Measurements from ENCODE around the gene BAG5.

BAG5 gene

DNA sequence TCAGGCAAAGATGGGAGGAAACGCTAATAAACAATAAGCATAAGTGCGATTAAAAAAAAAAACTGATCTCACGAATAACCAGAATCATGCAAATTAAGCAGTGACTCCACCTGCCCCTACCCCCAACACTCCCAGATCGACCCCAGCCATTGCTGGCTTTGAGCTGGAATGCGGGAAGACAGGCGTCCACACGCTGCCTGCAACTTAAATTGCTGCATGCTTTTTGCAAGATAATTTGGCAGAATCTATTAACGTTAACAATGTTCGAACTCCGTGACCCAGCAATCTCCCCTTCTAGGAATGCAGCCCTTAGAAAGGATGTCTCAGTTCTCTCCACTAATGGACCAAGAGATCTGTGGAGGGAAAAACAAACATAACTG lies 38.9 kb downstream of the BAG5 start:
- no peaks in the 10 kb centered on the region for H3K9me3 ChIP-seq (ENCODE audit: insufficient read depth, low read depth, low read length)
- H3K79me2 ChIP-seq (ENCODE audit: insufficient read depth, low read length): peaks cover 8% of the 10 kb centered on the region; the same call in 1 of the 2 replicates
- no peak overlapping the region for H3K9ac ChIP-seq (ENCODE audit: low read depth, low read length, poor library complexity, severe bottlenecking)
- H3K27me3 ChIP-seq (ENCODE audit: insufficient read depth, low read length, poor library complexity, severe bottlenecking): no peaks in the 10 kb centered on the region
- H3K36me3 ChIP-seq (ENCODE audit: insufficient read depth, low read length): no peaks in the 10 kb centered on the region
- no peaks in the 10 kb centered on the region for H4K20me1 ChIP-seq (ENCODE audit: insufficient read depth, low read length, poor library complexity, severe bottlenecking)
- no peak for TF ChIP-seq EZH2phosphoT487 (IDR thresholded peaks at IDR 0.05; ENCODE audit: borderline replicate concordance)
- TF ChIP-seq, protein P1, sequence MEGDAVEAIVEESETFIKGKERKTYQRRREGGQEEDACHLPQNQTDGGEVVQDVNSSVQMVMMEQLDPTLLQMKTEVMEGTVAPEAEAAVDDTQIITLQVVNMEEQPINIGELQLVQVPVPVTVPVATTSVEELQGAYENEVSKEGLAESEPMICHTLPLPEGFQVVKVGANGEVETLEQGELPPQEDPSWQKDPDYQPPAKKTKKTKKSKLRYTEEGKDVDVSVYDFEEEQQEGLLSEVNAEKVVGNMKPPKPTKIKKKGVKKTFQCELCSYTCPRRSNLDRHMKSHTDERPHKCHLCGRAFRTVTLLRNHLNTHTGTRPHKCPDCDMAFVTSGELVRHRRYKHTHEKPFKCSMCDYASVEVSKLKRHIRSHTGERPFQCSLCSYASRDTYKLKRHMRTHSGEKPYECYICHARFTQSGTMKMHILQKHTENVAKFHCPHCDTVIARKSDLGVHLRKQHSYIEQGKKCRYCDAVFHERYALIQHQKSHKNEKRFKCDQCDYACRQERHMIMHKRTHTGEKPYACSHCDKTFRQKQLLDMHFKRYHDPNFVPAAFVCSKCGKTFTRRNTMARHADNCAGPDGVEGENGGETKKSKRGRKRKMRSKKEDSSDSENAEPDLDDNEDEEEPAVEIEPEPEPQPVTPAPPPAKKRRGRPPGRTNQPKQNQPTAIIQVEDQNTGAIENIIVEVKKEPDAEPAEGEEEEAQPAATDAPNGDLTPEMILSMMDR (conservative IDR thresholded peaks at IDR 0.05; ENCODE audit: low read length): no peak
- no peaks in the 10 kb centered on the region for H3K9me2 ChIP-seq (replicated peaks; ENCODE audit: low read depth, low read length)
- H2AFZ ChIP-seq (ENCODE audit: low read length): no peak overlapping the region
- no peak overlapping the region for H3K4me3 ChIP-seq (ENCODE audit: low read length, poor library complexity, severe bottlenecking)
- no peak overlapping the region for H3K4me2 ChIP-seq (ENCODE audit: low read depth, low read length, poor library complexity, severe bottlenecking)
- H3F3A ChIP-seq (ENCODE audit: low read depth): no peaks in the 10 kb centered on the region
- H3K4me1 ChIP-seq (ENCODE audit: insufficient read depth, low read length, poor library complexity, severe bottlenecking): peaks cover 9% of the 10 kb centered on the region

DNA sequence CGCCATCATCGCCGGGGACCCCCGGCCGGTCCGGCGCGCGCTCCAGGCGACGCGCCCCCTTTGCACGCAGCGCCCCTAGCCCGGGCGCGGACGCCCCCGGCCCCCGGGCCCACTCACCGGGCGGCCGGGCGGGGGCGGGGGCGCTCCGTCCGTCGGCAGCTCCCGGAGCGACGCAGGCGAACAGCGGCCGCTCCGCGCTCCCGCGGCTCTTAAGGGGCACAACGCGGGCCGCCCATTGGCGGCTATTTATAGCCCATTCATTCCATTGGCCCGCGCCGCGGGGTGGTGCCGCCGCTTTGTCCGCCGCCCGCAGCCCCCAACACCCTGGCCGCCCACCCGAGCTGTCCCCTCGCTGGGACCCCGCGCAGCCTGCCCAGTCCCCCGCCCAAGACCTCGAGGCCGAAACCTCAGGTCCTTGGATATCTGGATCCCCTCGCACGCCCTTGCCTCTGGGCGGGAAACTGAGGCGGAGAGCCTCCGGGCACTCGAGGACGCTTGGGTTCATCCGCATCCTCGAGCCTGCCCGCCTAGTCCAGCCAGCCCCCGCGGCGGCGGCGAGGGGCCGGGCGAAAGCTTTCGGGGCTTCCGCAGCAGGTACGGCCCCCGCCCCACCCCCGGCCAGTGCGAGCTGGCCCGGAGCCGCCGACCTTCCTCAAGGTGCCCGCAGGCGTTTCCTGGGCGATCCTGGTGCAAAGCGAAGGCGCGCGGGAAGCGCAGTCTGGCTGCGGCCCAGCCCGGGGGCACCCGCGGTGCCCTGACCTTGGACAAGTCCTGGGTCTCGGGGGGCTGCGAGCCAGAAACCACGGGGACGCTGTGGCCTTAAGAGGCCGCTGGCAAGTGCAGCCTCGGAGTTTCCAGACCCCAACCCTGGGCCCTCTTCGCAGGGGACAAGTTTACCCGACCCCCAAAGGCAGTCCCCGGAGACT lies 39.5 kb downstream of the BAG5 start, which contains the start of gene CKB:
CKB (minus strand) TSS at position 182 of the 926 bp plus-strand sequence. CDS start 337 bp downstream, outside the sequence.
- H3K9ac ChIP-seq (ENCODE audit: low read depth, low read length, poor library complexity, severe bottlenecking): no peak within 1 kb of the TSS
- H3K9me3 ChIP-seq (ENCODE audit: insufficient read depth, low read depth, low read length): no peaks in the 10 kb centered on the region
- peaks cover 4% of the 10 kb centered on the region for H3K4me1 ChIP-seq (ENCODE audit: insufficient read depth, low read length, poor library complexity, severe bottlenecking)
- no peaks in the 10 kb centered on the region for H3F3A ChIP-seq (ENCODE audit: low read depth)
- H3K9me2 ChIP-seq (replicated peaks; ENCODE audit: low read depth, low read length): no peaks in the 10 kb centered on the region
- no peaks in the 10 kb centered on the region for H3K36me3 ChIP-seq (ENCODE audit: insufficient read depth, low read length)
- H3K4me3 ChIP-seq (ENCODE audit: low read length, poor library complexity, severe bottlenecking): no peak within 1 kb of the TSS
- no peak within 1 kb of the TSS for H2AFZ ChIP-seq (ENCODE audit: low read length)
- peaks cover 1% of the 10 kb centered on the region; the same call in 1 of the 2 replicates for H3K79me2 ChIP-seq (ENCODE audit: insufficient read depth, low read length)
- H3K27me3 ChIP-seq (ENCODE audit: insufficient read depth, low read length, poor library complexity, severe bottlenecking): no peaks in the 10 kb centered on the region
- H3K4me2 ChIP-seq (ENCODE audit: low read depth, low read length, poor library complexity, severe bottlenecking): no peak within 1 kb of the TSS
- H4K20me1 ChIP-seq (ENCODE audit: insufficient read depth, low read length, poor library complexity, severe bottlenecking): no peaks in the 10 kb centered on the region
- TF ChIP-seq EZH2phosphoT487 (IDR thresholded peaks at IDR 0.05; ENCODE audit: borderline replicate concordance): no peak
- TF ChIP-seq, protein P1 (conservative IDR thresholded peaks at IDR 0.05; ENCODE audit: low read length): no peak

DNA sequence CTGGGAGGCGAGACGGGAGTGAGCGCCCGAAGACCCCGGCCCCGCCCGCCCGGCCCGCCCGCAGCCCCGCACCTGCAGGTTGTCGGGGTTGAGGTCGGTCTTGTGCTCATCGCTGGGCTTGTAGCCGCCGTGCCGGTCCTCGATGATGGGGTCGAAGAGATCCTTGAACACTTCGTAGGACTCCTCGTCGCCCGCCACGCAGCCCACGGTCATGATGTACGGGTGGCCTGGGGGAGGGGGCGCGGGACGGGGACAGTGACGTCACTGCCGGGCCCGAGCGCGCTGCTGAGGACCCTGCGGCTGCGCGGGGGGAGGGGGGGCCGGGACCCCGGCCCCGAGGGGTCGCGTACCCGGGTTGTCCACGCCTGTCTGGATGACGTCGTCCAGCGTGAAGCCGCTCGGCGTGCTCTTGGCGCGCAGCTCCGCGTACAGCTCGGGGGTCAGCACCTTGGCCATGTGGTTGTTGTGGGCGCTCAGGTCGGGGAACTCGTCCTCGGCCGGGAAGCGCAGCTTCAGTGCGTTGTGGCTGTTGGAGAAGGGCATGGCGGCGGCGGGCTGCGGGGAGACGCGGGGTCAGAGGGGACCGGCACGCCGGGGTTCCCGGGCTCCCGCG lies 40.4 kb downstream of the BAG5 start:
- no peak overlapping the region for H3K9ac ChIP-seq (ENCODE audit: low read depth, low read length, poor library complexity, severe bottlenecking)
- TF ChIP-seq, protein P1 (conservative IDR thresholded peaks at IDR 0.05; ENCODE audit: low read length): no peak
- no peak for TF ChIP-seq EZH2phosphoT487 (IDR thresholded peaks at IDR 0.05; ENCODE audit: borderline replicate concordance)
- H3K36me3 ChIP-seq (ENCODE audit: insufficient read depth, low read length): no peaks in the 10 kb centered on the region
- no peaks in the 10 kb centered on the region for H3F3A ChIP-seq (ENCODE audit: low read depth)
- H4K20me1 ChIP-seq (ENCODE audit: insufficient read depth, low read length, poor library complexity, severe bottlenecking): no peaks in the 10 kb centered on the region
- no peak overlapping the region for H3K4me3 ChIP-seq (ENCODE audit: low read length, poor library complexity, severe bottlenecking)
- no peaks in the 10 kb centered on the region for H3K9me2 ChIP-seq (replicated peaks; ENCODE audit: low read depth, low read length)
- H2AFZ ChIP-seq (ENCODE audit: low read length): no peak overlapping the region
- H3K9me3 ChIP-seq (ENCODE audit: insufficient read depth, low read depth, low read length): no peaks in the 10 kb centered on the region
- no peaks in the 10 kb centered on the region for H3K79me2 ChIP-seq (ENCODE audit: insufficient read depth, low read length)
- H3K4me2 ChIP-seq (ENCODE audit: low read depth, low read length, poor library complexity, severe bottlenecking): no peak overlapping the region
- no peaks in the 10 kb centered on the region for H3K27me3 ChIP-seq (ENCODE audit: insufficient read depth, low read length, poor library complexity, severe bottlenecking)
- H3K4me1 ChIP-seq (ENCODE audit: insufficient read depth, low read length, poor library complexity, severe bottlenecking): peaks cover 4% of the 10 kb centered on the region

Data from Loucy (cell line).